Tibial nerve (tissue), 4 donors: Measurements from ENCODE around the gene DOK7. TPM values are rescaled to one million over a fixed set of nuclear protein-coding genes. Genes with fewer than 3 reads are reported as not detected.

Experiments used
- DNase-seq, 2 donors: peaks; one replicate each; pipeline ENCODE4 v3.0.0-alpha.2; 2019; ENCODE audit warnings: low spot score in 2 of 2
- H3K27ac ChIP-seq, 4 donors: fragments of 200-600 bp; sonication (generic) in 3 of 4; one replicate each; pipeline ENCODE4 v1.5.1; 2017 to 2019; ENCODE audit warnings: mild to moderate bottlenecking in 1 of 4
- H3K27me3 ChIP-seq, 2 donors: fragments of 200-600 bp; sonication (generic) in 1 of 2; one replicate each; pipeline versions ENCODE4 v1.5.1 to v1.6.0; 2017 to 2019
- H3K36me3 ChIP-seq, 3 donors: fragments of 200-600 bp; sonication (generic); one replicate each; pipeline ENCODE4 v1.5.1; 2018 to 2019
- H3K4me1 ChIP-seq, 4 donors: fragments of 200-600 bp; sonication (generic) in 3 of 4; one replicate each; pipeline ENCODE4 v1.5.1; 2017 to 2019
- H3K4me3 ChIP-seq, 4 donors: fragments of 200-600 bp; sonication (generic) in 3 of 4; one replicate each; pipeline ENCODE4 v1.5.1; 2017 to 2019; ENCODE audit warnings: mild to moderate bottlenecking in 1 of 4, moderate library complexity in 1 of 4
- H3K9me3 ChIP-seq, 4 donors: fragments of 200-600 bp; sonication (generic) in 3 of 4; one replicate each; pipeline ENCODE4 v1.5.1; 2017 to 2019
- CTCF ChIP-seq, 5 experiments: fragments of 200-600 bp in 3 of 5; fragments of 450-650 bp in 2 of 5; sonication (generic) in 3 of 5; IDR thresholded peaks; one replicate each; pipeline ENCODE4 v1.5.1; 2016 to 2019; ENCODE audit warnings: antibody characterized with exemption in 5 of 5, mild to moderate bottlenecking in 3 of 5, moderate library complexity in 2 of 5
- EP300 ChIP-seq, 2 donors: sonication (generic); formaldehyde crosslinking; IDR thresholded peaks; one replicate each; pipeline ENCODE4 v1.6.1; 2017; ENCODE audit warnings: antibody characterized with exemption in 2 of 2, mild to moderate bottlenecking in 1 of 2
- POLR2A ChIP-seq, 2 donors: fragments of 450-650 bp; IDR thresholded peaks; one replicate each; pipeline ENCODE4 v1.6.1; 2017; ENCODE audit warnings: antibody characterized with exemption in 2 of 2, mild to moderate bottlenecking in 2 of 2, moderate library complexity in 2 of 2
- WGBS, 2 donors: methylation state at CpG; one replicate each; pipeline ENCODE4 v1.1.5; 2018; 5-methylcytosine and 5-hydroxymethylcytosine counted together
- total RNA-seq, 4 donors: library from RNA; depleted of rRNA; stranded (reverse); fragments of >200 nt; gene quantifications; one replicate each; pipeline ENCODE4 v1.1.0, GENCODE V29; 2016

The DOK7 gene
- total RNA-seq, 4 donors from 2014 or later, result 0.66 TPM; not detected in 3

DNA sequence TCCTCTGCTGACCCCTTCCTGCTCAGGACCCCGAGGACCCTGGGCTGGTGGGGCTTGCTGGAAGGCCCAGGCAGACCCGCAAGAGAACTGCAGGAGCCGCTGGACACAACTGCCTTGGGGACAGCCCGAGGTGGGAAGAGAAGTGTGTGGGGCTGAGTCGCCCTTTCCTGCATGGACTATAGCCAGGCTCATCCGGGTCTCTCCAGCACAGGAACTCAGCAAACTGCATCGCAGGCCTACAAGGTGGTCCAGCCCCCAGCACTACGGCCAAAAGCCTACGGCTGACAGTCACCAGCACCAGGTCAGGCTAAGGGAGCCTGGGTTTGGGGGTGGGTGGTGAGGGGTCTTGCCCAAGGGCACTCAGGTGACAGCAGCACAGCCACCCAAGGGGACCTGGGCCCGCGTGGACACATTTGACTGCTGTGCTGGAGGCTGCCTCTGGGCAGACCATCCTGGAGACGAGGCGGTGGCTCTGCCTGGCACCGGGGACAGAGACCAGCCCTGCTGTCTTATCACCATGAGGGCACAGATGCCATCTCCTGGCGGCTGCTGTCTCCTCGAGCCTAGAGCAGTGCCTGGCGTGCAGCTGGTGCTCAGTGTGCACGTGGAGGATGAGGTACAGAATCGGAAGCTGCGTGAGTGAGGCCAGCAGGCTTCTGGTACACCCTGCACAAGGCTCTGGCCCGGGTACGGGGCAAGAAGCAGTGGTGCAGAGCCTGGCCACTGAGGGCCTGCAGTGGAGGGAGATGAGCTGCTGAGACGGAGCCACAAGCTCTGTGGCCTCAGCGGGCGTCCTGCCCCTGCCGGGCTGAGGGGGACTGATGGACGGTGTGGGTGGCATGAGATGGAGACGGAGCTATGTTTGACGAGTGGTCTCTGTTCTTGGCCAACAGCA is 54.0 kb downstream of the DOK7 start:
- H3K27me3 ChIP-seq, result no peaks in the 10 kb centered on the region
- H3K27ac ChIP-seq, result no peak overlapping the region
- H3K4me3 ChIP-seq, result no peak overlapping the region
- DNase-seq, result no peak
- no peak for TF ChIP-seq EP300 (IDR thresholded peaks at IDR 0.05)
- TF ChIP-seq CTCF (IDR thresholded peaks at IDR 0.05), result no peak
- no peak for TF ChIP-seq POLR2A (IDR thresholded peaks at IDR 0.05)
- H3K9me3 ChIP-seq, result no peaks in the 10 kb centered on the region
- 91 to 93% methylated on average over 20 to 28 of the region's 29 CpGs for WGBS, 2 donors
- peaks cover 5 to 100% (median 26%) of the 10 kb centered on the region in 3 donors for H3K36me3 ChIP-seq
- no peaks in the 10 kb centered on the region for H3K4me1 ChIP-seq

GRCh38 chr4:3517731-3518510 is 54.8 kb downstream of the DOK7 start:
- H3K4me1 ChIP-seq, result no peaks in the 10 kb centered on the region
- no peak overlapping the region for H3K27ac ChIP-seq
- H3K27me3 ChIP-seq, result no peaks in the 10 kb centered on the region
- H3K4me3 ChIP-seq, result no peak overlapping the region
- no peak for DNase-seq
- no peaks in the 10 kb centered on the region for H3K9me3 ChIP-seq
- 92 to 94% methylated on average over 41 to 42 of the region's 49 CpGs for WGBS, 2 donors
- H3K36me3 ChIP-seq, result peaks cover 5 to 100% (median 22%) of the 10 kb centered on the region in 3 donors
- TF ChIP-seq CTCF (IDR thresholded peaks at IDR 0.05) (no peak), EP300 (IDR thresholded peaks at IDR 0.05) (no peak), POLR2A (IDR thresholded peaks at IDR 0.05) (no peak)

DNA sequence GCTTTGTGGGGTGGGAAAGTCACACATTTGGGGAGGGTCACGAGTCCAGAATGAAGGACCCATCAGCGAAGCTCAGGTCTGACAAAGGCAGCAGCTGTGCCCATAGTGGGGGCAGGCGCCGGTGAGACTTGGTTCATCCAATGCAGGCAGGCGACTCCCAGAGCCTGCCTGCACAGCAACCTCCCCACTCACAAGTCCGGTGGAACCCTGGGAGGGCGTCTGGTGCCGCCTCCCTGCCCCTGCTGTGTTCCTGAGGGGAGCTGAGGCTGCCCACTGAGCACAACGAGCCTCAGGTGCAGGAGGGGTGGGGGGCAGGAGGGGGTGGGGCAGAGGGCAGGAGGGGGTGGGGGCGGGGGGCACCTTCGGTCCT is 55.4 kb downstream of the DOK7 start:
- 76 to 77% methylated on average over 4 to 7 of the region's 11 CpGs for WGBS, 2 donors
- Histone ChIP-seq H3K27me3 (no peaks in the 10 kb centered on the region), H3K9me3 (no peaks in the 10 kb centered on the region), H3K4me3 (no peak overlapping the region), H3K4me1 (no peaks in the 10 kb centered on the region), H3K27ac (no peak overlapping the region), H3K36me3 (peaks cover 5 to 100% (median 24%) of the 10 kb centered on the region in 3 donors)
- DNase-seq, result no peak
- no peak for TF ChIP-seq EP300 (IDR thresholded peaks at IDR 0.05)
- no peak for TF ChIP-seq CTCF (IDR thresholded peaks at IDR 0.05)
- no peak for TF ChIP-seq POLR2A (IDR thresholded peaks at IDR 0.05)

DNA sequence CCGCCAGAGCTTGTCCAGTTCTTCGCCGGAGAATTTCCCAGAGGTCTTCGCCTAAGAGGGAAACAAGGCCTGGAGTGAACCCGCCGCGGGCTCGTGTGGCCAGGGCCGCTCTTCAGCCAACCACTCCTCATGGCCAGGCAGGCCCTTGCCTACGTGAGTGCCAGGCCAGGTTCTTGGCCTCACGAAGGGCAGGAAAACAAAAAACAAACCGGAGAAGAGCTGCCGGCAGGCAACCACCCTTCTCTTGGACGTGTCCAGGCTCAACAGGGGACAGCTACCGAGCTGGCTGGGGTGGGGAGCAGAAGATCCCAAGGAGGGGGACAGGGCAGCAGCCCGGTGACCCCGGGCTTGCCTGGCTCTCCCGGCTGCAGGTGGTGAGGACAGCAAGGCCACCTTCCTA is 55.8 kb downstream of the DOK7 start:
- no peak overlapping the region for H3K27ac ChIP-seq
- TF ChIP-seq EP300 (IDR thresholded peaks at IDR 0.05) (no peak), CTCF (IDR thresholded peaks at IDR 0.05) (no peak), POLR2A (IDR thresholded peaks at IDR 0.05) (no peak)
- no peaks in the 10 kb centered on the region for H3K4me1 ChIP-seq
- no peak overlapping the region for H3K4me3 ChIP-seq
- peaks cover 5 to 100% (median 26%) of the 10 kb centered on the region in 3 donors for H3K36me3 ChIP-seq
- 93% methylated on average over 18 of the region's 18 CpGs for whole genome bisulfite sequencing, 2 donors
- no peak for DNase-seq
- H3K9me3 ChIP-seq, result no peaks in the 10 kb centered on the region
- H3K27me3 ChIP-seq, result no peaks in the 10 kb centered on the region
